B cell (primary cell): ENCODE data around the gene LGALS7.

ENCODE experiments used
- CTCF ChIP-seq: fragments of 200-600 bp; IDR thresholded peaks from one replicate; pipeline ENCODE4 v1.8.0; 2022; ENCODE audit warnings: antibody characterized with exemption, mild to moderate bottlenecking
- EZH2 ChIP-seq: IDR thresholded peaks from 2 replicates; pipeline ENCODE4 v1.6.1; 2012; ENCODE audit warnings: borderline replicate concordance, low read depth, mild to moderate bottlenecking, moderate library complexity, low read length; ENCODE audit not compliant: insufficient read depth, poor library complexity, severe bottlenecking

DNA sequence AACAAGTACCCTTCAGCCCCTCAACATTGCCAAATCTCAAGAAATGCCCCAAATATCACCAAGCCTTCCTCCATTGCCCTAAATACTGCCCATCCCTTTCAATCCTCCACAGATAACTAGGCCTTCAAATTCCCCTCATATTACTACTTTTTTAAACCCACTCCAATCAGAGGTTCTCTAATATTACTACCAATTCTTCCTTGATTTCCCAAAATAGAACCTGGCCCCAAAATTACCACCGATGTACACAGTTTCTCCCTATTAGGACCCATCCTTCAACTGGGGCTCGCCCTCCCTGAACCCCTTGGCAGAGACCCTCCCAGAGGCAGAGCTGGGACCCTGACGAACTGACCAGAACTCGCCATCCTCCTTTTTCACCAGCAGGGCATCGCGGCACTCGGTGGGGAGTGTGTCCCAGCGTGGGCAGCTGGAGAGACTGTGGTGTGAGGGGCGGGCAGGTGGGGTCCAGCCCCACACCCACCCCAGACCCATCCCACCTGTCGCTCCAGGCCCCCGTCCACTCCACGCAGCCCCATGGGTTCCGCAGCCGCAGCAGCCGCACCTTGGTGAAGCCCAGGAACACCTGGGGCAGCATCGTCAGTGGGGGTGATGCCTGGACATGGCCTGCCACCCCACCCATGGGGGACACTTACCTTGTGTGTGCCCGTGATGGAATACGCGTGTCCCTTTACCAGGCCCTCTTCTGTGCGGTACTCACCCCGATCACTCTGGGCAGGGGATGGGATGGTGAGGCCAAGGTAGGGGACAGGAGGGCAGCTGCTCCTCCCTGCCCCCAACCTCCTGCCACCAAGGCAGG lies 35.2 kb downstream of the LGALS7 start:
- TF ChIP-seq CTCF (no peak), EZH2 (no peak)
